Panc1 (cell line): Measurements from ENCODE around the gene CFAP251. TPM values are rescaled to one million over a fixed set of nuclear protein-coding genes. Genes with fewer than 3 reads are reported as not detected.

Experiments used
- ATAC-seq: fragments of 200-7000 bp; cut with Tn5 transposase; 2 replicates; pipeline ENCODE4 v1.9.1; 2020; ENCODE audit warnings: mild to moderate bottlenecking, moderate library complexity
- BruUV-seq: library from RNA; stranded (reverse); fragments of 400-500 nt; replicated peaks from 2 replicates; lab custom pipeline; 2021; lab: Mats Ljungman, UMichigan
- CTCF ChIA-PET: fragments of 300-600 bp; sonication (Branson Sonifier 250); formaldehyde crosslinking; loops from one replicate; lab custom pipeline; 2022; ENCODE audit warnings: antibody characterized with exemption; lab: Charles Lee
- POLR2A ChIA-PET: fragments of 300-600 bp; sonication (Branson Sonifier 250); formaldehyde crosslinking; loops from one replicate; lab custom pipeline; 2022; ENCODE audit warnings: antibody characterized with exemption; lab: Charles Lee
- DNase-seq: peaks from one replicate; pipeline ENCODE4 v3.0.0-alpha.2; 2010; ENCODE audit warnings: low read depth, low spot score
- H3K27ac ChIP-seq: 2 replicates; pipeline ENCODE4 v1.5.1; 2011; ENCODE audit warnings: mild to moderate bottlenecking, low read length, inconsistent platforms
- H3K27me3 ChIP-seq: fragments of 200-500 bp; sonication (Bioruptor generic); 2 replicates; pipeline ENCODE4 v1.6.0; 2014; ENCODE audit warnings: low read length, inconsistent platforms; ENCODE audit not compliant: control insufficient read depth, insufficient read depth
- H3K36me3 ChIP-seq: fragments of 200-500 bp; sonication (Bioruptor generic); 2 replicates; pipeline ENCODE4 v1.5.1; 2014; ENCODE audit warnings: inconsistent platforms, mild to moderate bottlenecking, low read length, moderate library complexity; ENCODE audit not compliant: control insufficient read depth, insufficient read depth
- H3K4me1 ChIP-seq: 2 replicates; pipeline ENCODE4 v1.5.1; 2011; ENCODE audit warnings: inconsistent platforms, mild to moderate bottlenecking, low read length, moderate library complexity; ENCODE audit not compliant: control insufficient read depth, insufficient read depth
- H3K4me3 ChIP-seq, 2 experiments: 2 replicates each; pipeline ENCODE4 v1.5.1; 2011 to 2012; ENCODE audit warnings: low read depth in 2 of 2, low read length in 2 of 2, mild to moderate bottlenecking in 2 of 2, inconsistent platforms in 1 of 2, moderate library complexity in 1 of 2
- H3K9me3 ChIP-seq: fragments of 200-500 bp; sonication (Bioruptor generic); 2 replicates; pipeline ENCODE4 v1.5.1; 2014; ENCODE audit warnings: low read depth, mild to moderate bottlenecking, inconsistent platforms, low read length, moderate library complexity; ENCODE audit not compliant: control insufficient read depth, insufficient read depth
- CTCF ChIP-seq: fragments of 450-650 bp; IDR thresholded peaks from 2 replicates; pipeline ENCODE4 v1.5.1; 2017; ENCODE audit warnings: mild to moderate bottlenecking
- POLR2AphosphoS5 ChIP-seq: IDR thresholded peaks from 2 replicates; pipeline ENCODE4 v1.6.1; 2012; ENCODE audit warnings: mild to moderate bottlenecking, low read depth, low read length, moderate library complexity
- REST ChIP-seq, 2 experiments: IDR thresholded peaks; 2 replicates each; pipeline ENCODE4 v1.6.1; 2011 to 2012; ENCODE audit warnings: low read depth in 2 of 2, control low read depth in 1 of 2, low read length in 1 of 2, mild to moderate bottlenecking in 1 of 2, moderate library complexity in 1 of 2; ENCODE audit not compliant: insufficient read depth in 1 of 2
- SIN3A ChIP-seq: IDR thresholded peaks from 2 replicates; pipeline ENCODE4 v1.6.1; 2012; ENCODE audit warnings: low read depth, mild to moderate bottlenecking, low read length, moderate library complexity, borderline replicate concordance; ENCODE audit not compliant: insufficient read depth
- TCF7L2 ChIP-seq: IDR thresholded peaks from 2 replicates; pipeline ENCODE4 v1.6.1; 2011; ENCODE audit warnings: mild to moderate bottlenecking, low read depth, low read length, inconsistent platforms
- in situ Hi-C: cut with HindIII; loops from 2 replicates; pipeline ENCODE4 v1.10.0; 2016; ENCODE audit warnings: low sequenced_read_pairs, low pct_unique_long_range_greater_than_20kb
- intact Hi-C: fragments of 100-400 bp; cut with micrococcal nuclease; formaldehyde crosslinking; loops from one replicate; pipeline ENCODE4 v1.10.0; 2022; ENCODE audit not compliant: unreplicated experiment
- total RNA-seq: library from RNA; stranded (reverse); gene quantifications from one replicate; pipeline ENCODE4 v1.2.1, GENCODE V29; 2021; ENCODE audit not compliant: unreplicated experiment

The CFAP251 gene
- total RNA-seq, 1 experiment from 2014 or later: 4.2 TPM

GRCh38 chr12:122051231-122051876 is 133.0 kb downstream of the CFAP251 start:
- intact Hi-C loops: loop anchor here (10.0 kb wide), 1 partner anchor 133 kb away; the partner anchor contains the start of gene LRRC43
- DNase-seq: no peak
- in situ Hi-C loops: no loop called here
- Histone ChIP-seq H3K27me3 (no peaks in the 10 kb centered on the region), H3K9me3 (no peaks in the 10 kb centered on the region), H3K4me1 (peaks cover 4% of the 10 kb centered on the region; the same call in 1 of the 2 replicates), H3K27ac (no peak overlapping the region), H3K36me3 (no peaks in the 10 kb centered on the region), H3K4me3 (no peak overlapping the region)
- CTCF ChIA-PET: interaction anchor here (0.5 to 0.9 kb wide), 3 partner anchors 73 to 278 kb away, joined by 3 read pairs; no protein-coding TSS in a partner anchor
- 0 out of 2 replicates have a peak, but pooled peaks have one; percentile 25 for ATAC-seq
- TF ChIP-seq CTCF: no peak
- TF ChIP-seq REST (IDR thresholded peaks at IDR 0.05; ENCODE audit: insufficient read depth in 1 of 2, low read depth in 2 of 2, low read length in 1 of 2): no peak
- no peak for TF ChIP-seq TCF7L2
- no peak for TF ChIP-seq SIN3A
- no peak for TF ChIP-seq POLR2AphosphoS5
- POLR2A ChIA-PET: interaction anchor here (0.6 kb wide), 1 partner anchor 142 kb away, joined by 3 read pairs; no protein-coding TSS in a partner anchor
- BruUV-seq: no TSS peak

GRCh38 chr12:122052285-122052684 is 133.9 kb downstream of the CFAP251 start:
- ATAC-seq (no peak), DNase-seq (no peak)
- Histone ChIP-seq H3K9me3 (no peaks in the 10 kb centered on the region), H3K4me1 (peaks cover 4% of the 10 kb centered on the region; the same call in 1 of the 2 replicates), H3K4me3 (no peak overlapping the region), H3K27ac (no peak overlapping the region), H3K36me3 (no peaks in the 10 kb centered on the region), H3K27me3 (no peaks in the 10 kb centered on the region)
- no peak for TF ChIP-seq SIN3A
- no peak for TF ChIP-seq CTCF
- TF ChIP-seq REST (IDR thresholded peaks at IDR 0.05; ENCODE audit: insufficient read depth in 1 of 2, low read depth in 2 of 2, low read length in 1 of 2): no peak
- TF ChIP-seq POLR2AphosphoS5: no peak
- no peak for TF ChIP-seq TCF7L2
- ChIA-PET CTCF (interaction anchor here (0.6 kb wide), 1 partner anchor 273 kb away, joined by 3 read pairs; no protein-coding TSS in a partner anchor), POLR2A (no interaction called here)
- in situ Hi-C loops (no loop called here), intact Hi-C loops (loop anchor here (10.0 kb wide), 1 partner anchor 133 kb away; the partner anchor contains the start of gene LRRC43)
- BruUV-seq: no TSS peak
